ENCODE data around the gene MFAP2. TPM values are rescaled to one million over a fixed set of nuclear protein-coding genes. Genes with fewer than 3 reads are reported as not detected.

The MFAP2 gene
- total RNA-seq, 1 experiment from 2014 or later = 152 TPM

DNA sequence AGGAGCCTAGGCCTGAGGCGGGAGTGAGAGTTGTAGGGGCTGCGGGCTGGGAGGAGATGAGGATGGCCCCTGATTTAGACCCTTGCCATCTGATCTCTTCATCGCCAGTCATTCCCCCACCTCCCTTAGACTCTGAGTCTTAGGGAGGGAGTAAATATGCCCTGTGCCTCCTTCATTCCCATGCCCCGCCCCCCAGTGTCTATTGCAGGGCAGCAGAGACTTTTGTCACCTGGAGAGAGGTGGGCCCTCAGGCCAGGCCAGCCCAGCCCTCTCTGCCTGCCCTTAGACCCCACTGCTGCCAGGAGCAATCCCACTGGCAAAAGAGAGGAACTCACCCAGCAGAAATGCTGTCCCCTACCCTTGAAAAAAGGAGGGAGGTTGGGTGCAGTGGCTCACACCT lies 3.2 kb upstream of the MFAP2 start:
- H2BK120ac ChIP-seq (ENCODE audit: low read depth, low read length, poor library complexity, severe bottlenecking) = no peak overlapping the region
- H3K4ac ChIP-seq (ENCODE audit: low read depth, low read length) = no peak overlapping the region
- peaks cover 5 to 12% (median 10%) of the 10 kb centered on the region in 3 experiments; a peak in 4 of 7 replicates for H3K36me3 Mint-ChIP-seq (ENCODE audit: insufficient read depth in 1 of 3, low read depth in 3 of 3)
- H3K27me3 ChIP-seq (ENCODE audit: insufficient read depth, low read length) = no peaks in the 10 kb centered on the region
- H3K23me2 ChIP-seq (ENCODE audit: insufficient read length, low read depth, low read length, poor library complexity, severe bottlenecking) = peaks cover 11% of the 10 kb centered on the region
- no peak overlapping the region for H2BK20ac ChIP-seq (ENCODE audit: low read depth, low read length, poor library complexity, severe bottlenecking)
- H3K79me2 ChIP-seq (ENCODE audit: insufficient read depth, low read length) = no peaks in the 10 kb centered on the region; the same call in 1 of the 2 replicates
- peak overlapping the region in 1 of 3 experiments; percentile 34; a peak in 2 of 7 replicates for H3K27ac Mint-ChIP-seq
- no peak overlapping the region for H3K4me2 ChIP-seq (ENCODE audit: insufficient read depth, insufficient read length, low read length)
- H4K8ac ChIP-seq (replicated peaks; ENCODE audit: insufficient read length, low read depth, low read length) = no peak overlapping the region
- H3K23ac ChIP-seq (ENCODE audit: insufficient read length, low read depth, low read length) = no peak overlapping the region
- no peak overlapping the region for H3K27ac ChIP-seq (ENCODE audit: insufficient read length, low read depth, low read length)
- H3K27me3 Mint-ChIP-seq (ENCODE audit: low read depth) = peaks cover 9% of the 10 kb centered on the region
- H2AK5ac ChIP-seq (ENCODE audit: insufficient read length, low read length) = no peak overlapping the region
- no peak overlapping the region for H4K5ac ChIP-seq (ENCODE audit: insufficient read length, low read depth, low read length)
- H2BK15ac ChIP-seq (ENCODE audit: low read depth, low read length) = no peak overlapping the region
- no peak overlapping the region for H4K91ac ChIP-seq (ENCODE audit: insufficient read length, low read depth, low read length)
- no peak for DNase-seq
- peaks cover 21 to 30% of the 10 kb centered on the region in 2 experiments for H3K4me1 Mint-ChIP-seq
- H3K9ac ChIP-seq (ENCODE audit: extremely low read depth, insufficient read length, low read length) = no peak overlapping the region
- no peak overlapping the region for H2AFZ ChIP-seq (ENCODE audit: low read length)
- H3K18ac ChIP-seq (ENCODE audit: insufficient read length, low read depth, low read length) = no peak overlapping the region
- H3K56ac ChIP-seq (ENCODE audit: insufficient read length, low read depth, low read length) = no peak overlapping the region
- TF ChIP-seq, protein P1, sequence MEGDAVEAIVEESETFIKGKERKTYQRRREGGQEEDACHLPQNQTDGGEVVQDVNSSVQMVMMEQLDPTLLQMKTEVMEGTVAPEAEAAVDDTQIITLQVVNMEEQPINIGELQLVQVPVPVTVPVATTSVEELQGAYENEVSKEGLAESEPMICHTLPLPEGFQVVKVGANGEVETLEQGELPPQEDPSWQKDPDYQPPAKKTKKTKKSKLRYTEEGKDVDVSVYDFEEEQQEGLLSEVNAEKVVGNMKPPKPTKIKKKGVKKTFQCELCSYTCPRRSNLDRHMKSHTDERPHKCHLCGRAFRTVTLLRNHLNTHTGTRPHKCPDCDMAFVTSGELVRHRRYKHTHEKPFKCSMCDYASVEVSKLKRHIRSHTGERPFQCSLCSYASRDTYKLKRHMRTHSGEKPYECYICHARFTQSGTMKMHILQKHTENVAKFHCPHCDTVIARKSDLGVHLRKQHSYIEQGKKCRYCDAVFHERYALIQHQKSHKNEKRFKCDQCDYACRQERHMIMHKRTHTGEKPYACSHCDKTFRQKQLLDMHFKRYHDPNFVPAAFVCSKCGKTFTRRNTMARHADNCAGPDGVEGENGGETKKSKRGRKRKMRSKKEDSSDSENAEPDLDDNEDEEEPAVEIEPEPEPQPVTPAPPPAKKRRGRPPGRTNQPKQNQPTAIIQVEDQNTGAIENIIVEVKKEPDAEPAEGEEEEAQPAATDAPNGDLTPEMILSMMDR (conservative IDR thresholded peaks at IDR 0.05) = no peak
- no peak overlapping the region for H2BK5ac ChIP-seq (ENCODE audit: insufficient read length, low read length)
- no peaks in the 10 kb centered on the region for H3K79me1 ChIP-seq (ENCODE audit: insufficient read depth, low read depth, low read length, poor library complexity, severe bottlenecking)
- H3K14ac ChIP-seq (ENCODE audit: insufficient read depth, low read length) = no peak overlapping the region; the same call in 1 of the 2 replicates
- H2BK12ac ChIP-seq (ENCODE audit: insufficient read length, low read depth, low read length) = no peak overlapping the region
- no peaks in the 10 kb centered on the region; the same call in 1 of the 2 replicates for H3K4me1 ChIP-seq (ENCODE audit: insufficient read depth, low read length)
- H3T11ph ChIP-seq (ENCODE audit: low read length) = no peak overlapping the region
- no peaks in the 10 kb centered on the region for H4K20me1 ChIP-seq (ENCODE audit: control insufficient read depth, insufficient read depth, insufficient read length)
- WGBS (ENCODE audit: extremely low coverage, insufficient read length, low lambda C conversion rate) = no CpG with 5 or more reads among the region's 4 CpGs
- no peak overlapping the region for H3K4me3 Mint-ChIP-seq
- no peaks in the 10 kb centered on the region for H3K9me3 Mint-ChIP-seq
- H3K9me3 ChIP-seq (ENCODE audit: control insufficient read depth, low read depth, low read length) = no peaks in the 10 kb centered on the region

Data from H9 (cell line).